Coronary artery (tissue), 2 donors: ENCODE measurements around the gene PGAP2.

Experiments used
- DNase-seq: peaks from one replicate; pipeline ENCODE4 v3.0.0-alpha.2; 2017; ENCODE audit warnings: low spot score
- H3K27ac ChIP-seq, 2 donors: fragments of 200-600 bp; sonication (generic); one replicate each; pipeline ENCODE4 v1.5.1; 2016 to 2019
- H3K4me3 ChIP-seq: fragments of 200-600 bp; sonication (generic); 2 replicates; pipeline ENCODE4 v1.5.1; 2016; ENCODE audit warnings: mild to moderate bottlenecking, moderate library complexity
- CTCF ChIP-seq: fragments of 200-600 bp; sonication (generic); IDR thresholded peaks from one replicate; pipeline ENCODE4 v1.5.1; 2019; ENCODE audit warnings: antibody characterized with exemption

The PGAP2 gene

GRCh38 chr11:3796801-3797328 lies 11.5 kb upstream of the PGAP2 start:
- DNase-seq, result peak; percentile 88
- TF ChIP-seq CTCF, result no peak
- Histone ChIP-seq H3K4me3 (peak overlapping the region; percentile 92), H3K27ac (peak overlapping the region; percentile 91 to 96)

GRCh38 chr11:3797329-3798090 lies 10.8 kb upstream of the PGAP2 start, which contains the start of gene NUP98:
TSS of gene NUP98 (minus strand) at chr11:3797554. CDS start at chr11:3782117, 15,437 bp downstream.
- Histone ChIP-seq H3K27ac (peak within 1 kb of the TSS; percentile 91 to 96), H3K4me3 (peak within 1 kb of the TSS; percentile 92)
- DNase-seq, result peak; percentile 100
- no peak for TF ChIP-seq CTCF

DNA sequence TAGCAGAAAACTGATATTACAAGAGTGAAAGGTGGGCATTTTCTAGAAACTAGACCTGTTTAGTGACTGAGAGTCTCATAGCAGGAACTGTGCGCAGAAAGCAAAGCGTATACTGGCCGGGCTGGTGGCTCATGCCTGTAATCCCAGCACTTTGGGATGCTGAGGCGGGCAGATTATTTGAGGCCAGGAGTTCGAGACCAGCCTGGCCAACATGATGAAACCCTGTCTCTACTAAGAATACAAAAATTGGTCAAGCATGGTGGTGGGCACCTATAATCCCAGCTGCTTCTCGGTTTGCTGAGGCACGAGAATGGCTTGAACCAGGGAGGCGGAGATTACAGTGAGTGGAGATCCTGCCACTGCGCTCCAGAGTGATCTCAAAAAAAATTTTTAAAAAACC lies 9.2 kb upstream of the PGAP2 start:
- Histone ChIP-seq H3K4me3 (no peak overlapping the region), H3K27ac (no peak overlapping the region)
- TF ChIP-seq CTCF, result no peak
- DNase-seq, result no peak

DNA sequence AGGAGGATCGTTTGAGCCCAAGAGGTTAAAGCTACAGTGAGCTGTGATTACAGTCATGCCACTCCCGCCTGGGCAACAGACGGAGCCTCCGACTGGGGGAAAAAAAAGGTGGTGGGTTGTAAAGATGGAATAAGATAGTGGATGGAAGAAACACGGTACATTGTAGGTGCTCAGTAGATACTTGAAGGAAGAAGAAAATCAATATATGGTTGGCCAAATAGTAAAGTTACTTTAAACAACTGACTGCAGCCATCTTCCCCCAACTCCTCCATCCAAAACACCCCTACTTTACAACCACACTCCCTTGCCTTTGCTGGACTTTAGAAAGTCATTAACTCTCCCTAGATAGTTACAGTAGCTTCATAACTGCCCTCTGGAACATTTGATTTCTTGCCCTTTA lies 8.5 kb upstream of the PGAP2 start:
- no peak for TF ChIP-seq CTCF
- no peak for DNase-seq
- H3K4me3 ChIP-seq, result no peak overlapping the region
- H3K27ac ChIP-seq, result no peak overlapping the region

- no peak overlapping the region for H3K4me3 ChIP-seq
- DNase-seq, result no peak
- TF ChIP-seq CTCF, result no peak
- no peak overlapping the region for H3K27ac ChIP-seq
These were observed 6.2 kb upstream of the PGAP2 start for GRCh38 chr11:3802011-3802790.

DNA sequence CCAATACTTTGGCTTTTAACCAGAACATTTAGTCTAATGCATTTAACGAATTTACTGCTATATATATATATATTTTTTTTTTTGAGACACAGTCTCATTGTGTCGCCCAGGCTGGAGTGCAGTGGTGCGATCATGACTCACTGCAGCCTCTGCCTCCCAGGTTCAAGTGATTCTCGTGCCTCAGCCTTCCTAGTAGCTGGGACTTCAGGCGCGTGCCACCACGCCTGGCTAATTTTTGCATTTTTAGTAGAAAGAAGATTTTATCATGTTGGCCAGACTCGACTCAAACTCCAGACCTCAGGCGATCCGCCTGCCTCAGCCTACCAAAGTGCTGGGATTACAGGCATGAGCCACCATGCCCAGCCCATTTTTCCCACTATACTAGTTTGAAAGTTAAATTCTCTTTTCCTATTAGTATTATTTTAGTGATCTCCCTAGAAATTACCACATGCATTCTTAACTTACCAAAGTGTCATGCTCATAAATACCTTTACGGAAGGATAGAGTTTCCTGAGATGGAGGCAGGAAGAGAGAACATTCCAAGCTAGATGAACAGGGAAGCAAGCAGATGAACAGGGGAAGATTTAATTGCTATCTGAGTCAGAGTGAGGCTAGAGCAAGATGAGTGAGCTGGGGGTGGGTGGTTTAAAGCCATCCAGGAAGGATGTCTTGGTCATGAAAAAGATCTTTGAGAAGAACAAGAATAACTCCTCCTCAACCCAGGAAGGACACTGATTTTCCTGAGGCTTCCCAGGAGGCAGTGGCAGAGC lies 4.4 kb upstream of the PGAP2 start:
- Histone ChIP-seq H3K4me3 (no peak overlapping the region), H3K27ac (no peak overlapping the region)
- DNase-seq, result no peak
- TF ChIP-seq CTCF, result no peak
